Astrocyte of the cerebellum (primary cell): ENCODE results near the gene SGMS1.

Experiments used
- DNase-seq: peaks from one replicate; pipeline ENCODE4 v3.0.0-alpha.2; 2011; ENCODE audit warnings: low read depth
- H3K4me3 ChIP-seq: 2 replicates; pipeline ENCODE4 v1.5.1; 2011; ENCODE audit warnings: mild to moderate bottlenecking, low read depth, low read length, moderate library complexity
- CTCF ChIP-seq: IDR thresholded peaks from 2 replicates; pipeline ENCODE4 v1.5.1; 2012; ENCODE audit warnings: low read length, low read depth, moderate library complexity, mild to moderate bottlenecking; ENCODE audit errors: missing control alignments
- in situ Hi-C: cut with HindIII; loops from 2 replicates; pipeline ENCODE4 v1.10.0; 2017; ENCODE audit warnings: low sequenced_read_pairs

Gene SGMS1

GRCh38 chr10:50566150-50566549 lies 57.6 kb downstream of the SGMS1 start:
- no peak for TF ChIP-seq CTCF
- in situ Hi-C loops = no loop called here
- H3K4me3 ChIP-seq = no peak overlapping the region
- DNase-seq = no peak

- H3K4me3 ChIP-seq = no peak overlapping the region
- DNase-seq = no peak
- no peak for TF ChIP-seq CTCF
- in situ Hi-C loops = no loop called here
These were observed 58.3 kb downstream of the SGMS1 start for GRCh38 chr10:50565301-50566083.

GRCh38 chr10:50563906-50564305 lies 59.9 kb downstream of the SGMS1 start:
- no peak for TF ChIP-seq CTCF
- no peak overlapping the region for H3K4me3 ChIP-seq
- in situ Hi-C loops = no loop called here
- DNase-seq = no peak

- H3K4me3 ChIP-seq = no peak overlapping the region
- DNase-seq = no peak
These were observed 61.9 kb downstream of the SGMS1 start for GRCh38 chr10:50561816-50562215.

GRCh38 chr10:50561266-50561665 lies 62.5 kb downstream of the SGMS1 start:
- in situ Hi-C loops = no loop called here
- no peak overlapping the region for H3K4me3 ChIP-seq
- TF ChIP-seq CTCF = no peak
- peak; percentile 96 for DNase-seq

More at GRCh38 chr10:50561816-50562215, 61.9 kb downstream of the SGMS1 start:
- TF ChIP-seq CTCF = peak; percentile 74
- in situ Hi-C loops = no loop called here

GRCh38 chr10:50560370-50560769 lies 63.4 kb downstream of the SGMS1 start:
- TF ChIP-seq CTCF = no peak

More at GRCh38 chr10:50560370-50560769, 63.4 kb downstream of the SGMS1 start:
- H3K4me3 ChIP-seq = no peak overlapping the region
- in situ Hi-C loops = no loop called here
- DNase-seq = no peak
